ENCODE measurements around the gene CLMP. TPM values are rescaled to one million over a fixed set of nuclear protein-coding genes. Genes with fewer than 3 reads are reported as not detected.

The CLMP gene
- total RNA-seq, 4 donors from 2014 or later, result 169 to 215 (median 197) TPM

GRCh38 chr11:123185326-123185725 is 9.7 kb downstream of the CLMP start:
- H3K4me1 ChIP-seq, result peaks cover 5 to 100% (median 99%) of the 10 kb centered on the region in 4 donors
- WGBS, result 67% methylated on average over 9 of the region's 12 CpGs
- H3K36me3 ChIP-seq, result no peaks in the 10 kb centered on the region
- H3K27ac ChIP-seq (replicated peaks in 1 of 4), result peak overlapping the region; percentile 48 to 96 (median 89)
- H3K27me3 ChIP-seq, result peaks cover 0 to 2% (median 0%) of the 10 kb centered on the region in 4 donors
- TF ChIP-seq CTCF (IDR thresholded peaks at IDR 0.05) (no peak), EP300 (IDR thresholded peaks at IDR 0.05) (no peak), POLR2AphosphoS5 (IDR thresholded peaks at IDR 0.05) (no peak), POLR2A (IDR thresholded peaks at IDR 0.05; ENCODE audit: low read depth) (no peak)
- no peak for DNase-seq (ENCODE audit: extremely low spot score)
- intact Hi-C loops (cut with DNase I), result loop anchor here (5.0 kb wide), 1 partner anchor 47 kb away; no protein-coding TSS in a partner anchor
- H3K4me3 ChIP-seq, result no peak overlapping the region
- H3K9me3 ChIP-seq, result no peaks in the 10 kb centered on the region

GRCh38 chr11:123184531-123184930 is 10.5 kb downstream of the CLMP start:
- no peaks in the 10 kb centered on the region for H3K36me3 ChIP-seq
- intact Hi-C loops (cut with DNase I), result no loop called here
- WGBS, result 57% methylated on average over 6 of the region's 6 CpGs
- H3K4me3 ChIP-seq, result no peak overlapping the region
- H3K4me1 ChIP-seq, result peaks cover 9 to 100% (median 99%) of the 10 kb centered on the region in 4 donors
- peak overlapping the region; percentile 48 to 96 (median 89) for H3K27ac ChIP-seq (replicated peaks in 1 of 4)
- no peaks in the 10 kb centered on the region for H3K9me3 ChIP-seq
- TF ChIP-seq EP300 (IDR thresholded peaks at IDR 0.05) (no peak), CTCF (IDR thresholded peaks at IDR 0.05) (no peak), POLR2AphosphoS5 (IDR thresholded peaks at IDR 0.05) (no peak), POLR2A (IDR thresholded peaks at IDR 0.05; ENCODE audit: low read depth) (no peak)
- peaks cover 0 to 2% (median 0%) of the 10 kb centered on the region in 4 donors for H3K27me3 ChIP-seq
- DNase-seq (ENCODE audit: extremely low spot score), result no peak

- Histone ChIP-seq H3K4me3 (no peak overlapping the region), H3K9me3 (no peaks in the 10 kb centered on the region), H3K36me3 (no peaks in the 10 kb centered on the region), H3K27ac (replicated peaks in 1 of 4) (peak overlapping the region in 3 of 4 donors; percentile 15 to 90 (median 85)), H3K4me1 (peaks cover 9 to 100% (median 100%) of the 10 kb centered on the region in 4 donors), H3K27me3 (peaks cover 0 to 2% (median 0%) of the 10 kb centered on the region in 4 donors)
- no peak for TF ChIP-seq POLR2AphosphoS5 (IDR thresholded peaks at IDR 0.05)
- no peak for TF ChIP-seq CTCF (IDR thresholded peaks at IDR 0.05)
- no peak for TF ChIP-seq EP300 (IDR thresholded peaks at IDR 0.05)
- no peak for TF ChIP-seq POLR2A (IDR thresholded peaks at IDR 0.05; ENCODE audit: low read depth)
- intact Hi-C loops (cut with DNase I), result no loop called here
- WGBS, result 68% methylated on average over 4 of the region's 6 CpGs
- no peak for DNase-seq (ENCODE audit: extremely low spot score)
Measured at GRCh38 chr11:123183391-123184099, 11.5 kb downstream of the CLMP start.

GRCh38 chr11:123181767-123182500 is 13.1 kb downstream of the CLMP start:
- H3K4me3 ChIP-seq, result no peak overlapping the region
- WGBS, result 70% methylated on average over 10 of the region's 10 CpGs
- H3K9me3 ChIP-seq, result no peaks in the 10 kb centered on the region
- H3K27ac ChIP-seq (replicated peaks in 1 of 4), result peak overlapping the region; percentile 76 to 90 (median 85)
- H3K4me1 ChIP-seq, result peaks cover 5 to 100% (median 100%) of the 10 kb centered on the region in 4 donors
- H3K36me3 ChIP-seq, result no peaks in the 10 kb centered on the region
- peaks cover 0 to 2% (median 0%) of the 10 kb centered on the region in 4 donors for H3K27me3 ChIP-seq
- no peak for DNase-seq (ENCODE audit: extremely low spot score)
- intact Hi-C loops (cut with DNase I), result no loop called here
- TF ChIP-seq EP300 (IDR thresholded peaks at IDR 0.05) (no peak), POLR2AphosphoS5 (IDR thresholded peaks at IDR 0.05) (no peak), POLR2A (IDR thresholded peaks at IDR 0.05; ENCODE audit: low read depth) (no peak), CTCF (IDR thresholded peaks at IDR 0.05) (no peak)

Data from esophagus muscularis mucosa (tissue), 4 donors.